Raji (cell line): ENCODE measurements around the gene MYT1.

ENCODE experiments used
- POLR2A ChIP-seq: IDR thresholded peaks from 2 replicates; pipeline ENCODE4 v1.6.1; 2011; ENCODE audit warnings: low read depth, low read length, control low read depth; ENCODE audit not compliant: insufficient read depth

Gene MYT1

DNA sequence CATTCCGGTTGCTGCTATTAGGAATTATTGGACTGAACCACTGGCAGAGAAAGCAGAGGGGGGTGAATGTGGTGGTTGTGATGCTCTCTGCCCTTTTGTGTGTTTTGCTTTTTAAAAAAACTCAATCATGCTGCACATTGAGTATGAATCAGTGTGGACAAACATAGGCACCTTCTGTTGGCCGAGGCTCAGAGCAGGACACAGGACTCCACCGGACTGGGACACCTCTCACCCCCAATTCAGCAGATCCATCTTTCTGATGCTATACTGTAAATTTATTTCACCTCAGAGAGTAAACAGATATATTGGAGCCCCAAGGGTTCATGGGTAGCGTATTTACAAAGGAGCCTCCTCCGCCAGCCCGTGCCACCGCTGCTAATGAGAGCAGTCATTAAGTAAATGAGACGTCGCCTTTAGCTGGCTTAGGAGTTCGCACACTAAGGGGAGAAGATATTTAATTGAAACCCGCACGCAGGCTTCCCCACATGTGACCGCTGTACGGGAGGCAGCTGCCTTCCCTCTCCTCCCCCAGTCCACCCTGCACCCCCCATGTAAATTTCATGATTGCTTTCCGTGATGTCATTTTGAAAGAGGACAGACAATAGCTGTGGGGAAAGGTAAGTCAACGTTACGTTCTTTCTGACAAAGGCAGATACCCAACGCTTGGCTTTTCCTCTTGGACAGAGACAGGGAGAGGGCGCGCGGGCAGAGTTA is at the start of gene MYT1:
Gene MYT1 (plus strand): TSS at position 330 of the 714 bp plus-strand sequence. CDS start 34,410 bp downstream, outside the sequence.
- TF ChIP-seq POLR2A = no peak

DNA sequence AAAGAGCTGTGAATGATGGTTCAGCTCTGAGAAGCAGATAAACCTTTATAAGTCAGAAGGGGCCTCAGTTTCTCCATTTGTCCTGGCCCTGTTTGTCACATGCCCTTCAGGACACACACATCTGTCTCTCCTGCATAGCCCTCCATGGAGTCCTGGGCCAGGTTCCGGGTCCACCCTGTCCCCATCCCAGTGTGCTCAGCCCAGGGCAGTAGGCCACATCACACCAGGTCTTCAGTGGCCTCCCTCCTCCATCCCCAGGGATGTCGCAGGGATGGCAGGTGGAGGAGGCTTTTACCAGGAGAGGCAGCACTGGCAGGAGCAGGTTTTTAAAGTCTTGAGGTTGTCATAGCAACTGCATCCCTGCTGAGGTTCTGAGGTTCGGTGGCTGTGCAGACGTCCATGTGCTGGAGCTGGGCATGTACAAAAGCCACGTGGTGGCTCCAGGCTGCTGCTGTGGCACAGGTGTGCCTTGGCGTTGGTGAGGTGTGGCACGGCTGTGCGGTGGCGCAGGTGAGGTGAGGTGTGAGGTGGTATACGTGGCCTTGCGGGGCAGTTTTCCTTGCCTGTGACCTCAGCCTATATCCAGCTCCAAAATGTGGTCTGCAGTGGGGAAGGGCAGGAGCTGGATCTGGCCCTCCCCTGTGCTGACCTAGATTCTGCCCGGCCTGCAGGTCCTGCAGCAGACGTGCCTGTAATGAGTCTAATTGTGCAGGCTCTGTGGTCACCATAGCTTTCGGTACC is 48.9 kb upstream of the MYT1 start:
- no peak for TF ChIP-seq POLR2A

DNA sequence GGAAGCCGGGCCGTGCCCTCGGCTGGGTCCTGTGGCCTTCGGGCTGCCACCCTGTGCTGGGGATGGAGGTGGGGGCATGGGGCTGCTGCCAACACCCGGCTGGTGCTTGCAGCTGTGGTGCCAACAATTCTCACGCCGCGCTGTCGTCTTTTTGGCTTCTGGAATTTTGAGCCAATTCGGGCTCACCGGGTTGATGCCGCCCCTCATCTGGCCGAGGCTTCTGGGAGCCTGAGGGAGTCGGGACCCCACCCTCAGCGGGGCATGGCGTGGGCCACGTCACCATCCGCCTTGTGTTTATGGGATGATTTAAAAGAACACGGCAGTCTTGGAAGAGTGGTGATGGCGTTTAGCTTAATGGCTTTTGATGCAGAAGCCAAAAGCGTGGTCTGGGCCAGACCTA is 48.2 kb upstream of the MYT1 start:
- TF ChIP-seq POLR2A = no peak

DNA sequence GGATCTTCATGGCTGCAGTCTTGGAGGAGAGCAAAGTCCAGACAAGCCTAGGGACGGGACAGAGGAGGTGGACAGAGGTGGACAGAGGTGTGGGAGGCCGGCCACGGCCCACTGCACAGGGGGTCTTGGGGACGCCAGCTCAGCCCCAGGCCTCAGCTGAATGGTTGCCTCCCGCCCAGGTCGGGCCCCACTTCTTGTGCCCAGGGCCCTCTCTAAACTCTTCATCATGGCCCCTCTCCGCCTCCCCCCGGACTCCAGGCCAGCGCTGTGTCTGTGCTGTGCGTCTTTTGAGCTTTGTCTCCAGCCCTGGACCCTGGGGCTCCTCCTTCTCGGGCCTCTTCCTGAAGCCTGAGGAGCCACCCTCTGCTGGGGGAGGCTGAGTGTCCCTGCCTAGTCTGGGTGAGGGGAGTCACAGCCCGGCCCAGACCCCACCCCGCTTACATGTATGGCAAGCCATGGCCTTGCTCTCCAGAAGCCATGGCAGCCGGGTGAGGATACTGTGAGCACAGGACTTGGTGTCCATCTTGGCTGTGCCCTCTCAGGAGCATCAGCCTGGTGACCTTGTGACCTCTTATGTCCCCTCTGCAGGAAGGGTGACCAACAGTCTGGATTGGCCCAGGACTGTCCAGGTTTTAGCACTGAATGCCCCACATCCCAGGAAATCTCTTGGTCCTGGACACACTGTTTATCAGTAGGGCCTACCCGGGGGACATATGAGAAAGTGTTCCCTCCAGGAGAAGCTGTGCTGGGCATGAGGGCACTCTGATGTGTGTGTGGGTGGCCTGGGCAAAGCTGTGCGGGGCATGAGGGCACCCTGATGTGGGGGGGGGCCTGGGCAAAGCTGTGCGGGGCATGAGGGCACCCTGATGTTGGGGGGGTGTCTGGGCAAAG is 47.5 kb upstream of the MYT1 start:
- no peak for TF ChIP-seq POLR2A

DNA sequence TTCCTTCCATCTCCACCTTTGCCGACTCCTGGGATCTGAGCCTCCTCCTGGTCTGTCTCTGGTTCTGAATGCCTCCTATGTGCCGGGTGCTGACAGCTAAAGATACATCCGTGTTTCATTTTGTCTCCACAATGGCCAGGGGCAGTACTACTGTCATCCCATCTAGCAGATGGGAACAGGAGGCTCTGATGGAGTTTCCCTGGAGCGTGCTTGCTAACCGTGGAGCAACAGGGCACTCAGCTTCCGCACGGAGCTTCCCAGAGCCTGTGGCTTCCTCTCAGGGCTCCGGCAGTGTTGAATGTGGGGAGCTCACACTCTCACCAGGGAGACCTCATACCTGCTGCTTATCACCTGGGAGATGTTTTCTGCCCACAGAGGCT is 45.0 kb upstream of the MYT1 start:
- no peak for TF ChIP-seq POLR2A

DNA sequence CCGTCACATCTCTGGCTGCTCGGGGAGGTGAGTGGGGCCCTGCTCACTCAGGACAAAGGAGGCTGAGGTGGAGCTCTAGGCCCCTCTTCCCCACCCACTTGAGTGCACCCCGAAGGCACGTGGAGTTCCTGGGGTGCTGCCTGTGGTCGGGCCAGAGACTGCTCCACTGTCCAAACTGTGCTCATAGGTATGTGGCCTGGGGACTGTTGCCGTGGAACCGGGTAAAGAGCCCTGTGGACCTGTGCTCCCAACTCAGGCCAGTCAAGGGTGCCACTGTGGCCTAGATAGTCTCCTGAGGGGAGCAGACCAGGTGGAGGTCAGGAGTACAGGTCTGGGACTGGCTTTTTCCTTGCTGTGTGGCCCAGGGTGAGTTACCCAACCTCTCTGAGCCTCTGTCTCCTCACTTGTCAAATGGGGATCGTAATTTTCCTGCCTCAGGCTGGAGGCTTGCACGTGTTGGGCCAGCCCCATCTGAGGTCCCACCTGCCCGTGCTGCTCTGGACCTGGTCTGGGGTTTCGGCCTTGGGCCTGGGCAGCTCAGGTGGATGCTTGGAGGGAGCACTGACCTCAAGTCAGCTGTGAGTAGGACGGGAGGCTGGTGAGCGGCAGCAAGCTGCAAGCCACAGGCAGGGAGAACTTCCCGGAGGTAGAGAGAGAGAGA is 44.4 kb upstream of the MYT1 start:
- TF ChIP-seq POLR2A = no peak; the same call in 1 of the 2 replicates

DNA sequence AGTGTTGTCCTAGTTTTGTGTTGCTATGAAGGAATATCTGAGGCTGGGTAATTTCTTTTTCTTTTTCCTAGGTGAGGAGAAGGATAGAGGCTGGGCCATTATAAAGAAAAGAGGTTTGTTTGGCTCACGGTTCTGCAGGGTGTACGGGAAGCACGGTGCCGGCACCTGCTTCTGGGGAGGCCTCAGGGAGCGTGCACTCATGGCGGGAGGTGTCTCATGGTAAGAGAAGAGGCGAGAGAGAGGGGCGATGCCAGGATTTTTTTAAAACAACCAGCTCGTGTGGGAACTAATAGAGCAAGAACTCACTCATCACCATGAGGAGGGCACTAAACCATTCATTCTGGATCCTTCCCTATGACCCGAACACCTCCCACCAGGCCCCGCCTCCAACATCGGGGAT is 42.7 kb upstream of the MYT1 start:
- no peak for TF ChIP-seq POLR2A

DNA sequence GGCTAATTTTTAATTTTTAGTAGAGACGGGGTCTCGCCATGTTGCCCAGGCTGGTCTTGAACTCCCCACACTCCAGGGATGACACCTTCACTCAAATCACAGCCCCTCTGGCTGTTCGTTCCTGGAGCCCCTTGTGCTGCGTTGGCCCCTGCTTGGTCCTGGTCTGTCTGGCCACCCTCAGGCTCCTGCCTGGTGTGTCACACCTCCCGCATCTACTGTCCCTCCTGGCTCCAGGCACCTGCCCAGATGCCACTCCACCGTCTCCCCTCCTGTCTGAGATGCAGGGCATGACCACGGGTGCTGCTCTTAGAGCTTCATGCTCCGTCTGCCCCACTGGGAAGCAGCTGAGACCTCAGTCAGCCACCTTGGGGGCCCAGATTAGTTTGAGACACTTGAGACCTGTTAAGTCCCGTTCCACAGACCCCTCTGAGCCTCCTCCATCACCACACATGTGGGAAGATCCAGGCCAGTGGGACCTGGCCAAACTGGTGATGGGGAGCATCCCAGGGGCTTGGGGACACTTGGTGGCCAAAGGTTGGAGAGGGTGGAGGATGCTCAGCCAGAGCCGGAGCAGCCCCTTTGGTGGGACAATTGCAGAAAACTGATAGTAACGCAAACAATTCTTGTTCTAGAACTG is 35.0 kb upstream of the MYT1 start:
- TF ChIP-seq POLR2A = no peak

DNA sequence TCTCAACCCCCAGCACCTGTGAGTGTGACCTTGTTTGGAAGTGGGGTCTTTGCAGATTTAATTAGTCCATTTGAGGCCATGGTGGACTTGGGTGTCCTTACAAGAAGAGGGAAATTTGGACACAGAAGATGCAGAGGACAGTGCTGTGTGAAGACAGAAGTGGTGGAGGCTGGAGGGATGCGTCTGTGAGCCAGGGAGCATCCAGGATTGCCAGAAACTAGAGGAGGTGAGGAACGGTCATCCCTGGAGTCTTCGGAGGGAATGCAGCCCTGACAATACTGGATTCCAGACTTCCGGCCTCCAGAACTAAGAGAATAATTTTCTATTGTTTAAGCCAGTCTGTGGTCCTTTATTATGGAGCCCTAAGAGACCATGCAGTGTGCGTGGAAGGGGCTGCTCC is 34.0 kb upstream of the MYT1 start:
- no peak for TF ChIP-seq POLR2A

DNA sequence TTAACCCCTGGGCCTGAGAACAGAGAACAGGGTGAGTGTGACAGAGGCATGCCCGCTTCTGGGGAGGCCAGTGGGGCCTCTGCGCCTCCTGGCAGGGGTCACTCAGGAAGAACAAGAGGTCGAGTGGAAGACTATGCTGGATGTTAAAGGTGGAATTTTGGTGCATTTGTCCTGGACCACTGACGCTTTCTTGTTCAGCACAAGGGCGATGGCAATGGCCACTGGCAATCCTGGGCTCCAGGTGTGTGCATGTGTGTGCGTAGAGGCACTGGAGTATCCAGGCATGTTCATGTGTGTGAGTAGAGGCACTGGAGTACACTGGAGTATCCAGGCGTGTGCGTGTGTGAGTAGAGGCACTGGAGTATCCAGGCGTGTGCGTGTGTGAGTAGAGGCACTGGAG is 33.4 kb upstream of the MYT1 start:
- TF ChIP-seq POLR2A = no peak

DNA sequence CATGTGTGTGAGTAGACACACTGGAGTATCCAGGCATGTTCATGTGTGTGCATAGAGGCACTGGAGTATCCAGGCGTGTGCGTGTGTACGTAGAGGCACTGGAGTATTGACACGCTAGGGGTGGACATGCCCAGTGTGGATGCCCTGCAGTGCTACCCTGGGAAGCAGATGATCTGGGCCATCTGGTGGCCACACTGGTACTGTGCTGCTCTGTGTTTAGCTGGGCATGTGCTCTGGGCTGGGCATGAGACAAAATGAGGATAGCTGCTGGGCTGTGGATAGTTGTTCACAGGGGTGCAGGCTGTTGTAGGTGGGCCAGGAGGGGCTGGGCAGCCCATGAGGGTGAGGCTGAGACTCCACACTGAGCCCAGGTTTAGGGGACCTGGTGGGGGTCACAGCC is 32.8 kb upstream of the MYT1 start:
- no peak for TF ChIP-seq POLR2A

DNA sequence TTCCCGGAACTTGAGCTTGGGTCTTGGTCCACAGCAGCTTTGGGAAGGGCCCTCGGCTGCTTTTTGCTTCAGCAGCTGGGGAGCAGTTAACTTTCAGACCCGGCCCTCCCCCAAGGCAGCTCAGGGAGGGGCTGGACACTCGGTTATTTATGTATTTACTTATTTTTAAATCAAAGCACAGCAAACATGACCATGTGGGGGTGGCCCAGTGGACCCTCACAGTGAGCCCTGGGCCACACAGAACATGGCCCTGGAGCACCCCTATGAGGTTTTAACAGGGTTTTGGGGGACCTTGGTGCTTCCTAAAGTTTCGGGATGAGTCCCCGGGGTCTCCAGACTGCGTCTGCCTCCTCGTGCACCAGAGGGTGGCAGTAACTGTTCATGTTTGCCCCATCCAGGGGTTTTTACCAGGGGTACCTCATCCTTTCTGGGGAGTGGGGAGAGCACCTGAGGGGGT is 30.3 kb upstream of the MYT1 start:
- TF ChIP-seq POLR2A = no peak

DNA sequence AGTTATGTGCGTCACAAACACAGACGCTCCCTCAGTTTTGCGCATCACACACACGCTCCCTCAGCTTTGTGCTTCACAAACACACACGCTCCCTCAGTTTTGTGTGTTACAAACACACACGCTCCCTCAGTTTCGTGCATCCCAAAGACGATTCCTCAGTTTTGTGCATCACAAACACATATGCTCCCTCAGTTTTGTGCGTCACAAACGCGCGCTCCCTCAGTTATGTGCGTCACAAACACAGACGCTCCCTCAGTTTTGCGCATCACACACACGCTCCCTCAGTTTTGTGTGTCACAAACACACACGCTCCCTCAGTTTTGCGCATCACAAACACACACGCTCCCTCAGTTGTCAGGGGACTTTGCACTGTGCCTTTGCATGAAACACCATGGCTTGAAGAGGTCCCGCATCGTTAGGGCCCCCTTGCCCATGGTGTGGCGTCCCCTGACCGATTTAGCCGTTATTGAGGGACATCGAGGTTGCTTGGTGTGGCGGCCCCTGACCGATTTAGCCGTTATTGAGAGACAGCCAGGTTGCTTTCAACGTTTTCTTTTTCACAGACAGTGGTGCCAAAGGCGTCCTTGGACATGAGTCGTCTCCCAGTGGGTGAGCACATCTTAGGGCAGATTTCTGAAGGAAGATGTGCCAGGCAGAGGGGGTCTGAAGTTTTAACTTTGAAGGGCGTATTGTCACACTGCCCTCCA is 28.1 kb upstream of the MYT1 start:
- TF ChIP-seq POLR2A = no peak

DNA sequence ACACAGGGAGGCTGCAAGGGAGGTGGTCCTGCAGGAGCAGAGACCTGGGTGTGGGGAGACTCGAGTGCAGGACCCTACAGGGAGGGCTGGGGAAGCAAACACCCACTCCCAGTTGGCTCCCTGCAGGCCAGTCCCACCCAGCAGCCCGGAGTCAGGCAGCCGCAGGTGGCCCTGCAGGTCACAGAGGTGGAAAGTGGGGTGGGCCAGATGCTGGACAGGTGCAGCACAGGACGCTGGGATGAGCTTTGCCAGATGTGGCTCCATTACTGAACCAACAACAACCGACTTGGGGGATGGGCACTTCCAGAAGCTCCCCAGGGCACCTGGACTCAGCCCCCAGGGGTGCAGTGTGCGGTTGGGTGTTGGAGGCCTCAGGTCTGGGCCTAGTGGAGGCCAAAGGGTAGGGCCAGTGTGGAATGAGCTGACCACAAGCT is 26.6 kb upstream of the MYT1 start:
- TF ChIP-seq POLR2A = no peak
